ENCODE measurements around the gene HOXB8. TPM values are rescaled to one million over a fixed set of nuclear protein-coding genes. Genes with fewer than 3 reads are reported as not detected.

Gene HOXB8
- polyA plus RNA-seq, 1 donor, result 44.8 TPM

DNA sequence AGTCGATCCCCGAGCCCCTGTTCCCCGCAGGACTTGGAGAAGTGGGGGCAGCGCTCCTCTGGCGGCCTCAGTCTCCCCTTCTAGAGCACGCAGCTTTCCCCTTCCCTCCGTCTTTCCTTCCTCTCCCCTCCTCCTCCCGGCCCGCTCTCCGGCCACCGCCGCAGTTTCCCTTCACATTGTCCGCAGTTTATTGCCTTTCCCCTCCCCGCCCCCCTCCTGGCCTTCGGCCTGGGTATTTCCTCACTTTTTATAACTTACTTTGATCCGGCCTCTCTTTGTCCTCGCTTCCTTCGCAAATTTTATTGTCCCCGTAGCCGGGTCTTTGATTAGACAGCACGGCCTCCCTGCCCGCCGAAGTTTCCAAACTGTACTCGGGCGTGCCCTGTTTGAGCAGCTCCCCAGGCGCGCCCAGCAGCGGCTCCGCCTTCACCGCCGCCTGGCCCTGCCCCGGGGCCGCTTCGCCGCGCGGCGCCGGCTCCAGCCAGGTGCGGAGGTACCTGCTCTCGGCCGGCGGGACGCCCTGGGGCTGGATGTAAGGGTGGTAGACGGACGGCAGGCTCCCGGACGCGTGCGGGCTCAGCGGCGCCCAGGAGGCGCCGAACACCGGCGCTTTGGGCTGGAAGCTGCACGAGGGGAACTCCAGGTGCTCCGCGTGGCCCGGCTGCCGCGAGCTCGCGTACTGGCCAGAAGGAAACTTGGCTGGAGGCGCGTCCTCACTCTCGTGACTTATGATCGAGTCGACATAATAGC lies 10.6 kb upstream of the HOXB8 start:
- peak; percentile 39 for DNase-seq

- DNase-seq, result peak; percentile 38
These were observed 9.7 kb upstream of the HOXB8 start for GRCh38 chr17:48624544-48625494.

DNA sequence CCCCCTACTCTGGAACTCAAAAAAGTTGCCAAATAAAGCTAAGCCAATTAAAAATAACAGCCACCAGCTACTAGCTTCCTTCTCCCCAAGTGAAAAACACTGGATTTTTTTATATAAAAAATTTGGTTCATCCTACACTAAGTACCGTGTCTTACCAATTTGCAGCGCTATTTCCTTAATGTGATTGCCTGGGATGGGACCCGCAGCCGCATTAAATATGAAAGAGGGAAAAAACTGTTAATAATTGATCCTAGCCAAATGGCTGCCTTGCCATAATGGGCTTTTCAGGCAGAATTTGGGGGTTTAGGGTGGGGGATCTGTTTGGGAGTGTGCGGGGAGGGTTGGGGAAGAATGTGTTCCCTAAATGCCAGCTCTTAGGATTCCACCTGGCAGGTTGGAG lies 9.0 kb upstream of the HOXB8 start:
- DNase-seq, result no peak

DNA sequence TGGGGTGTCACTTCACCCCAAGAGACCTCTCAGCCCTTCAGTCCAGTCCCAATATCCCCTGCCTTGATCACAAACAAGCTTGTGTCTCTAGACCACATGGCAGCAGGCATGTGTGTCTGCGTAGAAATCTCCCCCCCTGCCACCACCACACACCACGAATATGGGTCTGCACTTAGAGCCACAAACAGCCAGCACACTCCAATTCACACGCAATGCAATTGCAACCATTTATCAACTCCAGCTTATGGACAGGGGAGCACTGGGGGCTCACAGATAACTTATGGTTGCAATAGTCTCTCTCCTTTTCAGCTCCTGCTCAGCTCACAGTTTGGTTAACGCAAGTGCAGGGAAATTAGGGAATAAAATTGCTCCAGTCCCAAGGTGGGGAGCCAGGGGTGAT lies 8.5 kb upstream of the HOXB8 start:
- DNase-seq, result no peak

DNA sequence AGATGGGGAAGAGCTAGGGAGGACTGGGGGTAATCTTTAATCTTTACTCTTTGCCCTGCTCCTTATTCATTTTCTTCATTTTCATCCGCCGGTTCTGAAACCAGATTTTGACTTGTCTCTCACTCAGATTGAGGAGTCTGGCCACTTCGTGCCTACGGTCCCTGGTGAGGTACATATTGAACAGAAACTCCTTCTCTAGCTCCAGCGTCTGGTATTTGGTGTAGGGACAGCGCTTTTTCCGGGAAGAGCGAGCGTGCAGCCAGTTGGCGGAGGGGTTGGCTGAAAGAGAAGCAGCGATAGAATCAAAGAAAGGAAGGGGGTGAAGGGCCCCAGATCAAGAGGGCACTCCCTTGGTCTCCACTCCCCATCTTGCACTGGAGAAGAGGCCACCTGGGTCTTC lies 7.8 kb upstream of the HOXB8 start:
- no peak for DNase-seq

DNA sequence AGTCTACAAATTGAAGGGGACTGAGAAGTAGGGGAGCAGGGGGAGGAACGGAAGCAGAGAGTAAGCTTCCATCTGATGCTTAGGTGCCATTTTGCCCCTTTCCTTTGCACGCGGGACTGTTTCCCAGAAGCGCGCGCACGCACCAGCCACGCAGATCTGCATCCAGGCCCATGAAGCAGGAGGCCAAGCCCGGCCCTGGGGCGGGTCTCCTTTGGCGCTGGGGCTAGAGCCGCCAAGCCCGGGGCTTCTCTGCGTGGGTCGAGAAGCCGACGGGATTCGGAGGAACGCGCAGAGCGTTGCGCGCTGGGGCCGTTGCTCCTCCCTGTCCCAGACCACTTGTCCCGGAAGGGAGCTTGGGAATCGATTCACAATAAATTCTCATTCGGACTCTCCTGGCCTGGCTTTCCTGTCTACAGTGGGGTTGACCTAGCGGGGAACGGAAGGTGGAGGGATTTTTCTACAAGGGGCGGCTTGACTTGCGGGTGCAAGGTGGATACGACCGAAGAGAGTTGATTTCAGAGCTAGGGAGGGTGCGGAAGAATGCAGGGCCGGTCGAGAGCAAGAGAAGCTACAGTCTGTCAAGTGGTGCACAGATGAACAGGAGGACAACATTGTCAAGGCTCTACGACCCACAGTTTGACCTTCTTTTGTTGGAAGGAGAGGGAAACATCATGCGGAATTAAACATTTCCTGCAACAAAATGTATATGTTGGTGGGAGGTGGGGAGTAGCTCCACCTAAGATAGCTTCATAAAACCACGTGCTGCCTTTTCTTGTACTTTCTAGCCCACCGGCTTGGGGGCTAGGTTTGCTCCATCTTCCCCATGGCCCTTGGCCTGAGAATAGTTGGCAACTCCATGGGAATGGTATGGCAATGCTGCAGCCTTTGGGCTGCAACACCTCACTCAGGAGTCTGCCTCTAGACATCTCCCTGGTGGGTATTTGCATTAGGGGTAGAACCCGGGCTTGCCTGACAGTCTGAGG lies 6.6 kb upstream of the HOXB8 start:
- DNase-seq, result no peak

GRCh38 chr17:48620461-48621139 lies 5.5 kb upstream of the HOXB8 start:
- peak; percentile 44 for DNase-seq

GRCh38 chr17:48619826-48620449 lies 4.8 kb upstream of the HOXB8 start:
- DNase-seq, result no peak

- DNase-seq, result peak; percentile 93
These were observed 3.3 kb upstream of the HOXB8 start for GRCh38 chr17:48618256-48618896.

- peak; percentile 33 for DNase-seq
These were observed 2.6 kb upstream of the HOXB8 start for GRCh38 chr17:48617471-48618255.

DNA sequence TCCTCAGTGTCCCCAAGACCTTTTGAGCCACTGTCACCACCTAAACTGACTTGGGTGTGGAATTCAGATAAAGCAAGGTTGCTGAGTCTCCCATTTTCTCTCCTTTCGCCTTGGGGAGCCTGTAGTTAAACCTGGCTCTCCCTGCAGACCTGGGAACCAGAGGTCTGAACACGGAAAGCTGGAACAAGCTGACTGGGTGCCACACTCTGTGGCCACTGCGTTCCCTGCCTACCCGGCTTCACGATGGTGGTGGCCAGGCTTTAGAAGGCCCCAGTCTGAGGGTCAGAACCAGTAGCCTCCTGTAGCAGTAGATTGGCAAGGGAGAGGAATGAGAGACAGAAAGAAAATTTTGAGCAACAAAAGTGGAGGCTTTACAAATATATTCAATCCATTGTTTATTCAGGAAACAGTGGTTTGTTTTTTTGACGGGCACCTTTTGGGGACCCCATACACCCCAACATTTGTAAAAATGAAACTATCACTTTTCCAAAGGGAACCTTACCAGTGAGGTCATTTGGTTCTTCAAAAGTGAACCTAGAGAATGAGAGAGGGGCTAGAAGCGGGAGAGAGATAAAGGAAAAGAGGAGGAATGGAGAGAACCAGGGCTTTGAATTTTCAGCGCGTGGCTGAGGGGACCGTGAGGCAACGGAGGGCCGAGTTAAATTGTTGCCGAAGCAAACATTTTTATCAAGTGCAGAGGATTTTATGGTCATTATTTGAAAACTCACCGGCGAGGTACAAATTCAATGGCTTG lies 1.8 kb upstream of the HOXB8 start:
- no peak for DNase-seq

DNA sequence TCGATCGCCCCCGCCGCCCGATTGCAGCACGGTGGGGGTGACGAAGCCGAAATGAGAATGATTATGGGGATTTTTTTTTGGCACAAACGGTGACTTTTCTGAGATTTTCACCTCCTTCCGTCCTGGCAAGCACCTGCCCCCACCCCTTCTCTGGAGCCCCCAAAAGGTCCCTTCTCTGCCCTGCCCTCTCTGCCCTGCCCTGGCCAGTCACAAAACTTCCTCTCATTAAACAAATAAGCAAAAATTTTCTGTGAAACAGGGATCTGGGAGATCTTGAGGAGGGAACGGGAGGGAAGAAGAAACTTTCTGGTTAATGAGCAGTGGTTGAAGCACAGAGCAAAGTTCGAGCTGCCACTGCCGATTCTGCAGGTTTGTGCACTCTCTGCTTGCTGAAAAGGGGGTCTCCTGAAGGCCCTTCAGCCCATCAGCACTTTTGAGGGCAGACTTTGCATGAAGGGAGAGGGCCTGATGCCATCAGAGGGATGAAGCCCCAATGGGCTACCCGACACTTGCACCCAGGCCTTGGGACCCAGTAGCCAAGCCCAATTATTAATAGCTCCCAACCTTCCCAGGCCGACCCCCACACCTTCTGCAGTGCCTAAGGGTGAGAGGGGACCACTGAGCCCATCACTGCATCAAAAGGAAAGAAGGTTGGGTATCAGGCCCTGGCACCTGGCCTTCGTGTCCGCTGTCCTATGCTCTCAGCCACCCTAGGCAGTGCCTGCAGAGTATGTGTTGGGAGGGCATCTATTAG lies 1.0 kb upstream of the HOXB8 start:
- peak; percentile 42 for DNase-seq

DNA sequence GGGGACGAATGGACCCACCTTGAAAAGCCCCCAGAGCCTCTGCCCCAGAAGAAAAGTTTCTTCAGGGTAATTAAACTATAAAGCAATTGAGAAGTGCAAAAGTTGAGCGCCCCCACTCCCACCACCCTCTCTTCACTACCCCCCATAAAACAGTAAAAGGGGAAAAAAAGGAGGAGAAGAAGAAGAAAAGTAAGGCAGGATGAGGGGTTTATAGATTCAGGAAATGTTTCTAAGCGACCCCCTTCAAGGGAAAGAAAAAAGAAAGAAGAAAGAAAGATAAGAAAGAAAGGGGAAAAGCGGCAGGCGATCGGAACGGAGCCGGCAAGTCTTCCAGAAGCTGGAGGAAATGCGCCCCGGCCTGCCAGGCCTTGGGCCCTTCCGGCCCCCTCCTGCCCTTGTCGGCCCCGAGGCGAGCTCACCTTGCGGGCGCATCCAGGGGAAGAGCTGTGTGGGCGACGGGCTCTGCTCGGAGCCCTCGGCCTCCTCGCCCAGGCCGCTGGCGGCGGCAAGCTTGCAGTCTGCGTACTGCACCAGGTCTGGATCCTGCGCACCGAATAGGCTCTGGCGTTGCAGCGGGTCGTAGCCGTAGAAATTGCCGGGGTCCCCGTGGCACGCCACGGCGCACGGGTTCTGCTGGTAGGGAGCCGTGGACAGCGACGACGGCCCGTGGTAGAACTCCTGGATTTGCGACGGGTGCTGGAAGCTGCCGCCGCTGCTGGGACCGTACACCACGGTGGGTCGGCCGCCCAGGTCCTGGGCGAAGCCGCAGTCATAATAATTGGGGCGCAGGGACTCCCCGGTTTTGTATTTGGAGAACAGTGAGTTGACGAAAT lies 1.0 kb downstream of the HOXB8 start:
- DNase-seq, result no peak

GRCh38 chr17:48612854-48613691 lies 2.0 kb downstream of the HOXB8 start:
- DNase-seq, result no peak

- no peak for DNase-seq
These were observed 2.6 kb downstream of the HOXB8 start for GRCh38 chr17:48612456-48612853.
